Dermis lymphatic vessel endothelial cell (primary cell): ENCODE data around the gene ZNF561. TPM values are rescaled to one million over a fixed set of nuclear protein-coding genes. Genes with fewer than 3 reads are reported as not detected.

Source experiments
- total RNA-seq: library from RNA; depleted of rRNA; stranded (reverse); fragments of >200 nt; gene quantifications from 2 replicates; pipeline ENCODE4 v1.2.1, GENCODE V29; 2014

Gene ZNF561
- 17.8 and 34.1 TPM in 2 replicates for total RNA-seq

GRCh38 chr19:9621156-9622037 is at the start of gene ZNF561:
Gene ZNF561 (minus strand): TSS chr19:9621232. CDS start chr19:9619456, 1,776 bp downstream.

GRCh38 chr19:9584073-9584833 is 36.8 kb downstream of the ZNF561 start, which contains the start of gene ZNF121:
Gene ZNF121 (minus strand): TSS chr19:9584504. CDS start chr19:9568097, 16,407 bp downstream.

Other genes with a start within 250 kb of the ZNF561 start
- gene ZNF266, start 185.7 kb downstream of the ZNF561 start, total RNA-seq, result 11.8 and 13.8 TPM in 2 replicates
- gene ZNF560, start 122.6 kb downstream of the ZNF561 start, total RNA-seq, result under 0.01 TPM in 1 of 2 replicates, not detected in the other
- 16.4 and 24.8 TPM in 2 replicates for gene ZNF426, start 82.6 kb downstream of the ZNF561 start, total RNA-seq
- 27.6 and 38.7 TPM in 2 replicates for gene ZNF121, start 36.7 kb downstream of the ZNF561 start, total RNA-seq
- 27.5 and 29.7 TPM in 2 replicates for gene ZNF562, start 53.9 kb upstream of the ZNF561 start, total RNA-seq
- 3.1 and 3.9 TPM in 2 replicates for gene ZNF846, start 147.5 kb upstream of the ZNF561 start, total RNA-seq
- 7.1 and 7.9 TPM in 2 replicates for gene FBXL12, start 197.8 kb upstream of the ZNF561 start, total RNA-seq
- gene UBL5, start 206.7 kb upstream of the ZNF561 start, total RNA-seq, result 168 and 192 TPM in 2 replicates
- gene PIN1, start 214.1 kb upstream of the ZNF561 start, total RNA-seq, result 65.0 and 82.0 TPM in 2 replicates